Osteoblast (primary cell): ENCODE data around the gene YPEL3. TPM values are rescaled to one million over a fixed set of nuclear protein-coding genes. Genes with fewer than 3 reads are reported as not detected.

Experiments used
- DNase-seq: peaks from one replicate; pipeline ENCODE4 v3.0.0; 2011; ENCODE audit warnings: low spot score, mixed read lengths; ENCODE audit not compliant: insufficient read length; ENCODE audit errors: missing footprints
- H2AFZ ChIP-seq: 2 replicates; pipeline ENCODE4 v1.6.0; 2011; ENCODE audit warnings: mild to moderate bottlenecking, low read length
- H3K27ac ChIP-seq: 2 replicates; pipeline ENCODE4 v1.5.1; 2011; ENCODE audit warnings: mild to moderate bottlenecking, low read depth, low read length, moderate library complexity
- H3K27me3 ChIP-seq: 2 replicates; pipeline ENCODE4 v1.6.0; 2012; ENCODE audit warnings: mild to moderate bottlenecking, control low read depth, inconsistent platforms, low read length, moderate library complexity; ENCODE audit not compliant: insufficient read depth
- H3K36me3 ChIP-seq: 2 replicates; pipeline ENCODE4 v1.5.1; 2011; ENCODE audit warnings: mild to moderate bottlenecking, low read length, control low read depth, moderate library complexity; ENCODE audit not compliant: insufficient read depth
- H3K4me1 ChIP-seq: 2 replicates; pipeline ENCODE4 v1.5.1; 2011; ENCODE audit warnings: mild to moderate bottlenecking, low read length, control low read depth, moderate library complexity; ENCODE audit not compliant: insufficient read depth
- H3K4me2 ChIP-seq: 2 replicates; pipeline ENCODE4 v1.6.0; 2011; ENCODE audit warnings: mild to moderate bottlenecking, low read length; ENCODE audit not compliant: insufficient read depth
- H3K4me3 ChIP-seq: fragments of 200-600 bp; sonication (generic); 3 replicates; pipeline ENCODE4 v1.5.1; 2012; ENCODE audit warnings: mild to moderate bottlenecking, low read length, inconsistent platforms; ENCODE audit not compliant: insufficient read depth
- H3K79me2 ChIP-seq: 2 replicates; pipeline ENCODE4 v1.6.0; 2012; ENCODE audit warnings: mild to moderate bottlenecking, low read length, control low read depth, inconsistent platforms; ENCODE audit not compliant: insufficient read depth
- H3K9me3 ChIP-seq: 2 replicates; pipeline ENCODE4 v1.5.1; 2011; ENCODE audit warnings: low read depth, low read length, control low read depth
- H4K20me1 ChIP-seq: 2 replicates; pipeline ENCODE4 v1.6.0; 2012; ENCODE audit warnings: mild to moderate bottlenecking, low read length, control low read depth; ENCODE audit not compliant: insufficient read depth
- total RNA-seq: library from RNA; depleted of rRNA; stranded (reverse); fragments of >200 nt; gene quantifications from 2 replicates; pipeline ENCODE4 v1.2.3, GENCODE V29; 2012
- TF ChIP-seq, protein P1 (sequence below): IDR thresholded peaks from 2 replicates; pipeline ENCODE4 v1.5.1; 2011; ENCODE audit warnings: mild to moderate bottlenecking, low read depth, low read length, moderate library complexity; ENCODE audit errors: extremely low read depth

YPEL3 gene
- total RNA-seq, 1 donor = 28.2 TPM

GRCh38 chr16:30088832-30089624 lies 7.0 kb downstream of the YPEL3 start:
- Histone ChIP-seq H4K20me1 (no peaks in the 10 kb centered on the region), H3K4me3 (no peak overlapping the region), H3K9me3 (no peaks in the 10 kb centered on the region), H3K27me3 (no peaks in the 10 kb centered on the region), H3K79me2 (no peaks in the 10 kb centered on the region), H2AFZ (no peak overlapping the region), H3K27ac (no peak overlapping the region), H3K36me3 (peaks cover 19% of the 10 kb centered on the region), H3K4me2 (no peak overlapping the region), H3K4me1 (peaks cover 18% of the 10 kb centered on the region)
- TF ChIP-seq, protein P1, sequence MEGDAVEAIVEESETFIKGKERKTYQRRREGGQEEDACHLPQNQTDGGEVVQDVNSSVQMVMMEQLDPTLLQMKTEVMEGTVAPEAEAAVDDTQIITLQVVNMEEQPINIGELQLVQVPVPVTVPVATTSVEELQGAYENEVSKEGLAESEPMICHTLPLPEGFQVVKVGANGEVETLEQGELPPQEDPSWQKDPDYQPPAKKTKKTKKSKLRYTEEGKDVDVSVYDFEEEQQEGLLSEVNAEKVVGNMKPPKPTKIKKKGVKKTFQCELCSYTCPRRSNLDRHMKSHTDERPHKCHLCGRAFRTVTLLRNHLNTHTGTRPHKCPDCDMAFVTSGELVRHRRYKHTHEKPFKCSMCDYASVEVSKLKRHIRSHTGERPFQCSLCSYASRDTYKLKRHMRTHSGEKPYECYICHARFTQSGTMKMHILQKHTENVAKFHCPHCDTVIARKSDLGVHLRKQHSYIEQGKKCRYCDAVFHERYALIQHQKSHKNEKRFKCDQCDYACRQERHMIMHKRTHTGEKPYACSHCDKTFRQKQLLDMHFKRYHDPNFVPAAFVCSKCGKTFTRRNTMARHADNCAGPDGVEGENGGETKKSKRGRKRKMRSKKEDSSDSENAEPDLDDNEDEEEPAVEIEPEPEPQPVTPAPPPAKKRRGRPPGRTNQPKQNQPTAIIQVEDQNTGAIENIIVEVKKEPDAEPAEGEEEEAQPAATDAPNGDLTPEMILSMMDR = no peak
- DNase-seq = peak; percentile 80

DNA sequence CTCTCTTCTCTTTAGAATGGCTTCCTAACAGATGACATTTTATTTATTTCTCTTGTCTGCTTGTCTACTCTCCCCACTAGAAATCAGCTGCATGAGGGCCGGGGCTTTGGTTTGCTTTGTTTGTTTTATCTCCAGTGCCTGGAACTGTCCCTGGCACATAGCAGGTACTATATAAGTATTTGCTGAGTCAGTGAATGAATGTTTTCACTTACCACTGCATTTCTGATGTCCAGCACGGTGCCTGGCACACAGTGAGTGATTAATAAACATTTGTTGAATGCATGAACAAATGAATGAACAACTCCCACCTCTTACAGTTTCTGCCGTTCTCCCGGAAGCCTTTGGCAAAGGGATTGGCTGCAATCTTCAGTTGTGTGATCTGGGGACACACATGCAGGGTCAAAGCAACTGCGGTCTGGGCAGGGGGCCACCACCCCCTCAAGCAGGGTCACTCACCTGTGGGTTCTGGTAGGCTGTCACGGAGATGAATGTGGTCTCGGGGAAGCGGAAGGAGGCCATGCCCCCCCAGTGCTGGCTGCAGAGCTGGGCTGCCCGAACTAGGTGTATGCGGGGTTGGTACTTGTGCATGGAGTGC lies 7.7 kb downstream of the YPEL3 start:
- Histone ChIP-seq H3K9me3 (no peaks in the 10 kb centered on the region), H3K27me3 (no peaks in the 10 kb centered on the region), H3K4me3 (no peak overlapping the region), H4K20me1 (no peaks in the 10 kb centered on the region), H3K4me1 (peaks cover 18% of the 10 kb centered on the region), H3K4me2 (no peak overlapping the region), H3K27ac (no peak overlapping the region), H2AFZ (no peak overlapping the region), H3K79me2 (peaks cover 1% of the 10 kb centered on the region), H3K36me3 (peaks cover 21% of the 10 kb centered on the region)
- DNase-seq = peak; percentile 76
- TF ChIP-seq, protein P1 = no peak

DNA sequence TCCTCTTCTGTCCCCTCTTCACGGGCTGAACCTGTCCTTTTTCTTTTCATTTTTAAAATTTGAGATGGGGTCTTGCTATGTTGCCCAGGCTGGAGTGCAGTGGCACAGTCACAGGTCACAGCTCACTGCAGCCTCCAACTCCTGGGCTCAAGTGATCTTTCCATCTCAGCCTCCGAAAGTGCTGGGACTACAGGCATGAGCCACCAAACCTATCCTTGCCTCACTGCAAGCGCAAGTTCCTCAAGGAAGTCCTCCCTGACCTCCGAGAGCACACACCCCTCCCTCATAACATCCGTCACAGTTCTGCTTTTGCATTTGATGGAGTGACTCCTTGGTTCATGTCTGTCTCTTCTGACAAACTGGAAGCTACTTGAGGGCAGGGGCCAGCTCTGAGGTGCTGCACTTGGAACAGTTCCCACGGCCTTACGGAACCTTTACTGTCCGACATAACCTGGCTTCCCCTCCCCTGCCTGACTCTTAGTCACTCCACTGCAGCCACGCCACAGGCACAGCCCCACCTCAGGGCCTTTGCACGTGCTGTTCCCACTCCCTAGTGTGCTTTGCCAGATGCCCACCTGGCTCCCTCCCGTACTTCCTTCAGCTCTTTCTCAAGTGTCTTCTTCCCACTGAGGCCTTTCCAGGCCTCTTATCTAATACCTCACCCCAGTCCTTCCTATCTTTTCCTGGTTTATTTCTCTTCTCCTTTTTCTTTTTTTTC lies 8.7 kb downstream of the YPEL3 start:
- TF ChIP-seq, protein P1 = no peak
- peaks cover 7% of the 10 kb centered on the region for H3K79me2 ChIP-seq
- peak; percentile 36 for DNase-seq

More for the DNA sequence above, 8.7 kb downstream of the YPEL3 start:
- Histone ChIP-seq H3K27ac (no peak overlapping the region), H3K4me1 (peaks cover 12% of the 10 kb centered on the region), H4K20me1 (no peaks in the 10 kb centered on the region), H3K9me3 (no peaks in the 10 kb centered on the region), H3K4me3 (no peak overlapping the region), H3K36me3 (peaks cover 31% of the 10 kb centered on the region), H3K4me2 (no peak overlapping the region), H2AFZ (no peak overlapping the region), H3K27me3 (no peaks in the 10 kb centered on the region)
